LNCAP (cell line): ENCODE data around the gene ATF6.

Experiments
- TF ChIP-seq, protein P1 (sequence below): fragments of 450-650 bp; IDR thresholded peaks from 2 replicates; pipeline ENCODE4 v1.5.1; 2017; ENCODE audit warnings: mild to moderate bottlenecking

Gene ATF6

DNA sequence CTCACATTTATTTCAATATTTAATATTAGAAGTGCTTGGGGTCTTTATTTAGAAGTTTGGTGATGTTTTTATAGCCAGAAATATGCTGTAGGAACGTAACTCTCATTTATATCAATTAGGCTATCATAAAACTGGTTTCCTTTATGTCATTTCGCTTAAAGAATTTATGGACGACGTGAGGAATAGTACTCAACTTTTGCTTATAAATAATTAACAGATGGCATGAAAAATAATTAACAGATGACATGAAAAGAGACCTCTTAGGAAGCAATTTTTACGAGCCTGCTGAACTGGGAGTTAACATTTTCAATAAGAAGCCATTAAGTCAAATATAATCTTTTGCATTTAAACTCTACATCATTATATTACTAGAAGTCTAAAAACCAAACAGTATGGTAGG, 134.0 kb downstream of the ATF6 start:
- TF ChIP-seq, protein P1, sequence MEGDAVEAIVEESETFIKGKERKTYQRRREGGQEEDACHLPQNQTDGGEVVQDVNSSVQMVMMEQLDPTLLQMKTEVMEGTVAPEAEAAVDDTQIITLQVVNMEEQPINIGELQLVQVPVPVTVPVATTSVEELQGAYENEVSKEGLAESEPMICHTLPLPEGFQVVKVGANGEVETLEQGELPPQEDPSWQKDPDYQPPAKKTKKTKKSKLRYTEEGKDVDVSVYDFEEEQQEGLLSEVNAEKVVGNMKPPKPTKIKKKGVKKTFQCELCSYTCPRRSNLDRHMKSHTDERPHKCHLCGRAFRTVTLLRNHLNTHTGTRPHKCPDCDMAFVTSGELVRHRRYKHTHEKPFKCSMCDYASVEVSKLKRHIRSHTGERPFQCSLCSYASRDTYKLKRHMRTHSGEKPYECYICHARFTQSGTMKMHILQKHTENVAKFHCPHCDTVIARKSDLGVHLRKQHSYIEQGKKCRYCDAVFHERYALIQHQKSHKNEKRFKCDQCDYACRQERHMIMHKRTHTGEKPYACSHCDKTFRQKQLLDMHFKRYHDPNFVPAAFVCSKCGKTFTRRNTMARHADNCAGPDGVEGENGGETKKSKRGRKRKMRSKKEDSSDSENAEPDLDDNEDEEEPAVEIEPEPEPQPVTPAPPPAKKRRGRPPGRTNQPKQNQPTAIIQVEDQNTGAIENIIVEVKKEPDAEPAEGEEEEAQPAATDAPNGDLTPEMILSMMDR: no peak

DNA sequence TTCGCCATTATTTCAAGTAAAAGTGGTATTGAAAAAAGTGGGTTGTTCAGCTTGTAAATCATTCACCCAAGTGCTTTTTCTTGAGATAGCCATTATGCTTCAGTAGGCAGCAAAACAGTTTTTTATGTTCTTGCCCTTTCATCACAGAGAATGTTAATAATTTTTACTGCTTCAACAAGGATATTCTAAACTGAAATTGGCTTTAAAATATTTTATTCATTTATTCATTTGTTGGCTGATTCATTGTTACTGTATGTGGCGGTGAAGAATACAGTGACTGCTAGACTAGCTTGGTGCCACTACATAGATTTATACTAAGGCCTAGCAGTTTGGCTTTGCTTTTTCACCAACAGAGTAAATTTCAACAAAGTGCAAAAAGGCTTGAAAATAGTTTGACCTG, 136.1 kb downstream of the ATF6 start:
- TF ChIP-seq, protein P1: no peak

GRCh38 chr1:161905269-161905884, 139.3 kb downstream of the ATF6 start:
- TF ChIP-seq, protein P1: peak; percentile 88

GRCh38 chr1:161907265-161907664, 141.1 kb downstream of the ATF6 start:
- TF ChIP-seq, protein P1: no peak

GRCh38 chr1:161908264-161908663, 142.1 kb downstream of the ATF6 start:
- TF ChIP-seq, protein P1: no peak

DNA sequence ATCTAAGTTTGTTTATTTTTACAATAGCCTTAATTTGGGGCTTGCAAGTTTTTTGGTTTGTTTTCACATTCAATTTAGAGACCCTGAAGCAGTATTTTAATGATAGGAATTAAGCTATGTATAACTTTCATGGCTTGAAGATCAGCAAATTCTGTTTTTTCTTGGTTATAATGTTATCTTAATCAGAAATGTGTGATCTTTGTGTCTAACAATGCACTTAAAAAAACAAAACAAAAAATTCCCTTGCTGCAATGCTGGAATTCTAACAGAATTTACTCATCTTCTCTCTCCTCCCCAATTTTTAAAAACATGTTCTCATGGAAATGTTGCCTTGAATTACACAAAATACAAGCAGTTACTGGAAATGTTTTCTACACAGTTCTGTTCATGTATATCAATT, 144.5 kb downstream of the ATF6 start:
- TF ChIP-seq, protein P1: no peak

DNA sequence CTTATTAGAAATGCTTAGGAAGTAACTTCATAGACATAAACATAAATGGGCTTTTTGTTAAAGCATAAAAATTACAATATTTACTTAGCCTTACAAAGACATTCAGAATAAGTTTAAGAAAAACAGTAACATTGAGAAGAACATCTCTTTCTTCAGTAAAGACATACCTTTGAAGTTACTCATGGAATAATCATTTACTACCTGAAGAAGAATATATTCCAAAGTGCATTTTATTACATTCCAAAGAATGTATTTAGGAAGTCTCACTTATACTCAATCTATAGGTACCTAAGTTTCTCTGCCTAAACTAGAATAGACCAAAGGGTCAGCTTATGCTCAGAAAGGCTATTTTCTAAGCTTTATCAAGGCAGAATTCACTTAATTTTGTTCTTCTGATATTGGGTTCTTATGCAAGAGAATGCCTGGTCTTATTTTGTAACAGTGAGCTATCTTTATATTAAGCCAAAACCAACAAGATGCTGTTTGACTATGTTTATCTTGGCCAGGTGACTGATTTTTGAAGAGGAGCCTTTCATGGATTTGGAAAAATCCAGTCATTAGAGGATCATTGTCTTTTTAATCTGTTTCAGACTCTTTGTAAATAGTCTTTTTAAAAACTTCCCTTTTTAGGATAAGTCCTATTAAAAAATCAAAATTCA, 147.5 kb downstream of the ATF6 start:
- TF ChIP-seq, protein P1: no peak

- TF ChIP-seq, protein P1: no peak
These were observed 148.5 kb downstream of the ATF6 start for GRCh38 chr1:161914595-161914994.
